GM12864 (cell line): ENCODE data around the gene GRPEL1.

Experiments
- DNase-seq: peaks from one replicate; pipeline ENCODE4 v3.0.0-alpha.2; 2011; ENCODE audit warnings: low read depth
- H3K4me3 ChIP-seq: 2 replicates; pipeline ENCODE4 v1.5.1; 2011; ENCODE audit warnings: mild to moderate bottlenecking, low read depth, low read length, control low read depth
- CTCF ChIP-seq: IDR thresholded peaks from 2 replicates; pipeline ENCODE4 v1.5.1; 2011; ENCODE audit warnings: low read depth, mild to moderate bottlenecking, moderate library complexity, low read length, control low read depth, inconsistent platforms; ENCODE audit errors: missing control alignments

The GRPEL1 gene

GRCh38 chr4:7029212-7029611, 38.7 kb downstream of the GRPEL1 start:
- no peak for TF ChIP-seq CTCF
- DNase-seq = no peak
- H3K4me3 ChIP-seq = no peak overlapping the region

- DNase-seq = no peak
- H3K4me3 ChIP-seq = no peak overlapping the region
- no peak for TF ChIP-seq CTCF
Observed at GRCh38 chr4:7027913-7028312, 40.0 kb downstream of the GRPEL1 start.

- H3K4me3 ChIP-seq = no peak overlapping the region
- TF ChIP-seq CTCF = no peak
- no peak for DNase-seq
Observed at GRCh38 chr4:7027284-7027683, 40.6 kb downstream of the GRPEL1 start.

- no peak for DNase-seq
- H3K4me3 ChIP-seq = no peak overlapping the region
- no peak for TF ChIP-seq CTCF
Observed at GRCh38 chr4:7026107-7026506, 41.8 kb downstream of the GRPEL1 start.

GRCh38 chr4:7025040-7025602, 42.7 kb downstream of the GRPEL1 start:
- H3K4me3 ChIP-seq = no peak overlapping the region
- TF ChIP-seq CTCF = no peak
- no peak for DNase-seq

- no peak for DNase-seq
- H3K4me3 ChIP-seq = no peak overlapping the region
- TF ChIP-seq CTCF = no peak
Observed at GRCh38 chr4:7024336-7024890, 43.5 kb downstream of the GRPEL1 start.

GRCh38 chr4:7023901-7024300, 44.0 kb downstream of the GRPEL1 start:
- TF ChIP-seq CTCF = no peak
- no peak for DNase-seq
- no peak overlapping the region for H3K4me3 ChIP-seq
